SK-N-SH (cell line): ENCODE measurements around the gene AGBL2. TPM values are rescaled to one million over a fixed set of nuclear protein-coding genes. Genes with fewer than 3 reads are reported as not detected.

ENCODE experiments used
- CTCF ChIA-PET: fragments of 300-600, 350-600 bp; formaldehyde crosslinking; extraction: SDS; loops from one replicate; lab custom pipeline; 2021; lab: Yijun Ruan, JAX
- POLR2A ChIA-PET: fragments of 350-600 bp; sonication (Branson Sonifier 250); formaldehyde crosslinking; extraction: SDS; loops from one replicate; lab custom pipeline; 2020; ENCODE audit warnings: antibody characterized with exemption, inconsistent platforms; lab: Yijun Ruan, JAX
- DNase-seq: peaks from one replicate; pipeline ENCODE4 v3.0.0; 2012
- H2AFZ ChIP-seq: fragments of 200-600 bp; sonication (generic); 2 replicates; pipeline ENCODE4 v1.8.1; 2016; ENCODE audit warnings: antibody characterized with exemption, mild to moderate bottlenecking, low read depth
- H3F3A ChIP-seq: fragments of 200-600 bp; sonication (generic); replicated peaks from 2 replicates; pipeline ENCODE3; 2016; ENCODE audit warnings: antibody characterized with exemption, mild to moderate bottlenecking; ENCODE audit not compliant: insufficient read depth
- H3K27ac ChIP-seq, 2 experiments: fragments of 200-500 bp in 1 of 2; fragments of 200-600 bp in 1 of 2; sonication (Bioruptor generic) in 1 of 2; sonication (generic), shearing (Covaris generic) in 1 of 2; 2 replicates each; pipeline versions ENCODE4 v1.5.1 to v1.6.1; 2014 to 2016; ENCODE audit warnings: low read depth in 2 of 2, inconsistent platforms in 1 of 2, low read length in 1 of 2, mild to moderate bottlenecking in 1 of 2, mixed read lengths in 1 of 2
- H3K27me3 ChIP-seq: fragments of 200-600 bp; sonication (generic), shearing (Covaris generic); 2 replicates; pipeline ENCODE4 v1.6.1; 2016; ENCODE audit warnings: mixed run types; ENCODE audit not compliant: insufficient read depth
- H3K36me3 ChIP-seq, 2 experiments: fragments of 200-500 bp in 1 of 2; fragments of 200-600 bp in 1 of 2; sonication (Bioruptor generic) in 1 of 2; sonication (generic) in 1 of 2; replicated peaks in 1 of 2; 2 replicates each; pipeline versions ENCODE3 to v1.5.1; 2014 to 2016; ENCODE audit warnings: low read length in 1 of 2, mild to moderate bottlenecking in 1 of 2; ENCODE audit not compliant: insufficient read depth in 2 of 2, control insufficient read depth in 1 of 2
- H3K4me1 ChIP-seq, 2 experiments: fragments of 200-500 bp in 1 of 2; fragments of 200-600 bp in 1 of 2; sonication (Bioruptor generic) in 1 of 2; sonication (generic), shearing (Covaris generic) in 1 of 2; 2 replicates each; pipeline versions ENCODE4 v1.5.1 to v1.6.1; 2014 to 2016; ENCODE audit warnings: low read depth in 1 of 2, low read length in 1 of 2, mixed run types in 1 of 2; ENCODE audit not compliant: insufficient read depth in 2 of 2, control insufficient read depth in 1 of 2
- H3K4me2 ChIP-seq: fragments of 200-600 bp; sonication (generic), shearing (Covaris generic); 2 replicates; pipeline ENCODE4 v1.6.1; 2017; ENCODE audit warnings: mixed run types
- H3K4me3 ChIP-seq, 2 experiments: fragments of 200-500 bp in 1 of 2; fragments of 200-600 bp in 1 of 2; sonication (Bioruptor generic) in 1 of 2; sonication (generic), shearing (Covaris generic) in 1 of 2; 2 replicates each; pipeline versions ENCODE4 v1.5.1 to v1.8.1; 2014 to 2016; ENCODE audit warnings: low read depth in 2 of 2, inconsistent platforms in 1 of 2, low read length in 1 of 2, mild to moderate bottlenecking in 1 of 2, mixed read lengths in 1 of 2, moderate library complexity in 1 of 2
- H3K79me2 ChIP-seq: fragments of 200-600 bp; sonication (generic); 2 replicates; pipeline ENCODE4 v1.8.1; 2017; ENCODE audit warnings: mild to moderate bottlenecking; ENCODE audit not compliant: insufficient read depth
- H3K9ac ChIP-seq: fragments of 200-600 bp; sonication (generic); 2 replicates; pipeline ENCODE4 v1.6.1; 2017; ENCODE audit warnings: mixed run types
- H3K9me2 ChIP-seq: fragments of 200-600 bp; sonication (generic); 2 replicates; pipeline ENCODE4 v1.6.1; 2017; ENCODE audit warnings: mixed run types
- H3K9me3 ChIP-seq: fragments of 200-600 bp; sonication (generic); 2 replicates; pipeline ENCODE4 v1.6.1; 2017; ENCODE audit warnings: mixed run types, mild to moderate bottlenecking, moderate library complexity
- H4K20me1 ChIP-seq: fragments of 200-600 bp; sonication (generic); 2 replicates; pipeline ENCODE4 v1.6.1; 2017; ENCODE audit warnings: mild to moderate bottlenecking, mixed run types; ENCODE audit not compliant: insufficient read depth
- EP300 ChIP-seq, 2 experiments: IDR thresholded peaks; 2 replicates each; pipeline versions ENCODE4 v1.4.0 to v1.6.1; 2012; ENCODE audit warnings: borderline replicate concordance in 1 of 2, low read depth in 1 of 2, low read length in 1 of 2
- EZH2phosphoT487 ChIP-seq: fragments of 200-600 bp; sonication (generic); IDR thresholded peaks from 2 replicates; pipeline ENCODE4 v1.6.1; 2017; ENCODE audit warnings: low read depth, mixed run types, mild to moderate bottlenecking, antibody characterized with exemption, moderate library complexity, borderline replicate concordance
- FOXM1 ChIP-seq: IDR thresholded peaks from 2 replicates; pipeline ENCODE4 v1.4.0; 2012; ENCODE audit warnings: low read depth, mild to moderate bottlenecking
- GABPA ChIP-seq: IDR thresholded peaks from 2 replicates; pipeline ENCODE4 v1.4.0; 2012; ENCODE audit warnings: low read depth, mild to moderate bottlenecking
- GATA2 ChIP-seq: sonication (generic); formaldehyde crosslinking; IDR thresholded peaks from 2 replicates; pipeline ENCODE4 v1.5.0; 2020; ENCODE audit warnings: mild to moderate bottlenecking, missing genetic modification reagents
- JUND ChIP-seq: IDR thresholded peaks from 2 replicates; pipeline ENCODE4 v1.4.0; 2012
- MEF2A ChIP-seq: IDR thresholded peaks from 2 replicates; pipeline ENCODE4 v1.4.0; 2012; ENCODE audit warnings: low read depth, borderline replicate concordance
- MXI1 ChIP-seq: IDR thresholded peaks from 2 replicates; pipeline ENCODE4 v1.6.1; 2012; ENCODE audit warnings: mild to moderate bottlenecking, low read depth, low read length, improper control_type of control experiment
- NFIC ChIP-seq: IDR thresholded peaks from 2 replicates; pipeline ENCODE4 v1.4.0; 2012; ENCODE audit warnings: borderline replicate concordance
- POLR2AphosphoS5 ChIP-seq: IDR thresholded peaks from 2 replicates; pipeline ENCODE4 v1.6.1; 2012; ENCODE audit warnings: low read depth, low read length
- RAD21 ChIP-seq: IDR thresholded peaks from 2 replicates; pipeline ENCODE4 v1.6.1; 2012; ENCODE audit warnings: mild to moderate bottlenecking, low read length
- RCOR1 ChIP-seq: fragments of 150-350 bp; IDR thresholded peaks from 2 replicates; pipeline ENCODE4 v1.6.1; 2017; ENCODE audit warnings: antibody characterized with exemption, low read length
- SIN3A ChIP-seq: IDR thresholded peaks from 2 replicates; pipeline ENCODE4 v1.6.1; 2012; ENCODE audit warnings: low read depth, mild to moderate bottlenecking, low read length, moderate library complexity, borderline replicate concordance
- SMC3 ChIP-seq: IDR thresholded peaks from 2 replicates; pipeline ENCODE4 v1.6.1; 2012; ENCODE audit warnings: low read depth, low read length, improper control_type of control experiment
- WGBS: methylation state at CpG from one replicate; pipeline ENCODE4 v1.1.6; 2017; ENCODE audit warnings: low lambda C conversion rate; 5-methylcytosine and 5-hydroxymethylcytosine counted together
- polyA plus RNA-seq, 3 experiments: library from polyadenylated mRNA; depleted of rRNA; stranded (reverse); fragments of >200 nt; gene quantifications; 2 replicates each; pipeline ENCODE4 v1.2.3, GENCODE V29; 2012
- TF ChIP-seq, protein P1 (sequence below): fragments of 150-350 bp; IDR thresholded peaks from 2 replicates; pipeline ENCODE4 v1.6.1; 2016; ENCODE audit warnings: mild to moderate bottlenecking, low read depth, low read length
- TF ChIP-seq, protein P2 (sequence below): IDR thresholded peaks from 2 replicates; pipeline ENCODE4; 2012
- TF ChIP-seq, protein P3 (sequence below): fragments of 200-600 bp; sonication (generic); IDR thresholded peaks from 2 replicates; pipeline ENCODE4 v1.6.1; 2017; ENCODE audit warnings: antibody characterized with exemption, mild to moderate bottlenecking, moderate library complexity
- TF ChIP-seq, protein P4 (sequence below): IDR thresholded peaks from 2 replicates; pipeline ENCODE4 v1.4.0; 2012; ENCODE audit warnings: low read depth, borderline replicate concordance
- TF ChIP-seq, protein P5 (sequence below): IDR thresholded peaks from 2 replicates; pipeline ENCODE4 v1.4.0; 2012; ENCODE audit warnings: low read depth, borderline replicate concordance

Gene AGBL2
- polyA plus RNA-seq, 1 of the 3 experiments (the other 2 are of a cell fraction): 5.5 TPM

DNA sequence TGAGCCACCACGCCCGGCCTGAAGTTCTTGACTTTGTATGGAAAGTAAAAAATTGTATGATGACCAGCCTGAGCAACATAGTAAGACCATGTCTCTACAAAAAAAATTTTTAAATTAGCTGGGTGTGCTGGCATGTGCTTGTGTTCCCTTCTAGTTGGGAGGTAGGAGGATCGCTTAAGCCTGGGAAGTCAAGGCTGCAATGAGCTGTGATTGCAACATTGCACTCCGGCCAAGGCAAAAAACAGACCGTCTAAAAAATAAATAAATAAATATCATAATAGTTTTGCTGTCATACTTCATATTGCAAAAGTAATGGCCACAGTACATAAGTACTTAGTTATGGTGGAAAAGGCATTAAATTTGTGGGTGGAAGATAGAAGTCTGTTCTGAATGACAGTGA lies 3.4 kb downstream of the AGBL2 start:
- no peaks in the 10 kb centered on the region for H4K20me1 ChIP-seq
- H3K79me2 ChIP-seq: no peaks in the 10 kb centered on the region
- WGBS: 96% methylated on average over 5 of the region's 5 CpGs
- no peak for DNase-seq
- no peak overlapping the region for H3K27ac ChIP-seq
- no peak overlapping the region for H2AFZ ChIP-seq
- H3F3A ChIP-seq: peaks cover 15% of the 10 kb centered on the region
- H3K9me3 ChIP-seq: no peaks in the 10 kb centered on the region
- H3K4me1 ChIP-seq: peaks cover 3 to 5% of the 10 kb centered on the region in 2 experiments; a peak in 2 of 4 replicates
- H3K4me3 ChIP-seq: no peak overlapping the region
- peaks cover 7 to 8% of the 10 kb centered on the region in 2 experiments for H3K36me3 ChIP-seq
- H3K4me2 ChIP-seq: no peak overlapping the region
- CTCF ChIA-PET: no interaction called here
- no peaks in the 10 kb centered on the region for H3K9me2 ChIP-seq
- no peaks in the 10 kb centered on the region for H3K27me3 ChIP-seq
- TF ChIP-seq, protein P1, sequence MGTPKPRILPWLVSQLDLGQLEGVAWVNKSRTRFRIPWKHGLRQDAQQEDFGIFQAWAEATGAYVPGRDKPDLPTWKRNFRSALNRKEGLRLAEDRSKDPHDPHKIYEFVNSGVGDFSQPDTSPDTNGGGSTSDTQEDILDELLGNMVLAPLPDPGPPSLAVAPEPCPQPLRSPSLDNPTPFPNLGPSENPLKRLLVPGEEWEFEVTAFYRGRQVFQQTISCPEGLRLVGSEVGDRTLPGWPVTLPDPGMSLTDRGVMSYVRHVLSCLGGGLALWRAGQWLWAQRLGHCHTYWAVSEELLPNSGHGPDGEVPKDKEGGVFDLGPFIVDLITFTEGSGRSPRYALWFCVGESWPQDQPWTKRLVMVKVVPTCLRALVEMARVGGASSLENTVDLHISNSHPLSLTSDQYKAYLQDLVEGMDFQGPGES: no peak
- TF ChIP-seq JUND (no peak), GATA2 (CRISPR knock-in tag) (no peak), POLR2AphosphoS5 (no peak), RAD21 (no peak), NFIC (no peak), SIN3A (no peak), SMC3 (no peak), MEF2A (no peak), EP300 (IDR thresholded peaks at IDR 0.05; ENCODE audit: borderline replicate concordance in 1 of 2, low read depth in 1 of 2, low read length in 1 of 2) (no peak)
- TF ChIP-seq, protein P2, sequence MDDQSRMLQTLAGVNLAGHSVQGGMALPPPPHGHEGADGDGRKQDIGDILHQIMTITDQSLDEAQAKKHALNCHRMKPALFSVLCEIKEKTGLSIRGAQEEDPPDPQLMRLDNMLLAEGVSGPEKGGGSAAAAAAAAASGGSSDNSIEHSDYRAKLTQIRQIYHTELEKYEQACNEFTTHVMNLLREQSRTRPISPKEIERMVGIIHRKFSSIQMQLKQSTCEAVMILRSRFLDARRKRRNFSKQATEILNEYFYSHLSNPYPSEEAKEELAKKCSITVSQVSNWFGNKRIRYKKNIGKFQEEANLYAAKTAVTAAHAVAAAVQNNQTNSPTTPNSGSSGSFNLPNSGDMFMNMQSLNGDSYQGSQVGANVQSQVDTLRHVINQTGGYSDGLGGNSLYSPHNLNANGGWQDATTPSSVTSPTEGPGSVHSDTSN: no peak
- TF ChIP-seq, protein P3, sequence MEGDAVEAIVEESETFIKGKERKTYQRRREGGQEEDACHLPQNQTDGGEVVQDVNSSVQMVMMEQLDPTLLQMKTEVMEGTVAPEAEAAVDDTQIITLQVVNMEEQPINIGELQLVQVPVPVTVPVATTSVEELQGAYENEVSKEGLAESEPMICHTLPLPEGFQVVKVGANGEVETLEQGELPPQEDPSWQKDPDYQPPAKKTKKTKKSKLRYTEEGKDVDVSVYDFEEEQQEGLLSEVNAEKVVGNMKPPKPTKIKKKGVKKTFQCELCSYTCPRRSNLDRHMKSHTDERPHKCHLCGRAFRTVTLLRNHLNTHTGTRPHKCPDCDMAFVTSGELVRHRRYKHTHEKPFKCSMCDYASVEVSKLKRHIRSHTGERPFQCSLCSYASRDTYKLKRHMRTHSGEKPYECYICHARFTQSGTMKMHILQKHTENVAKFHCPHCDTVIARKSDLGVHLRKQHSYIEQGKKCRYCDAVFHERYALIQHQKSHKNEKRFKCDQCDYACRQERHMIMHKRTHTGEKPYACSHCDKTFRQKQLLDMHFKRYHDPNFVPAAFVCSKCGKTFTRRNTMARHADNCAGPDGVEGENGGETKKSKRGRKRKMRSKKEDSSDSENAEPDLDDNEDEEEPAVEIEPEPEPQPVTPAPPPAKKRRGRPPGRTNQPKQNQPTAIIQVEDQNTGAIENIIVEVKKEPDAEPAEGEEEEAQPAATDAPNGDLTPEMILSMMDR: no peak
- TF ChIP-seq, all 33 proteins: peak for 0
- POLR2A ChIA-PET: no interaction called here
- H3K9ac ChIP-seq: no peak overlapping the region

DNA sequence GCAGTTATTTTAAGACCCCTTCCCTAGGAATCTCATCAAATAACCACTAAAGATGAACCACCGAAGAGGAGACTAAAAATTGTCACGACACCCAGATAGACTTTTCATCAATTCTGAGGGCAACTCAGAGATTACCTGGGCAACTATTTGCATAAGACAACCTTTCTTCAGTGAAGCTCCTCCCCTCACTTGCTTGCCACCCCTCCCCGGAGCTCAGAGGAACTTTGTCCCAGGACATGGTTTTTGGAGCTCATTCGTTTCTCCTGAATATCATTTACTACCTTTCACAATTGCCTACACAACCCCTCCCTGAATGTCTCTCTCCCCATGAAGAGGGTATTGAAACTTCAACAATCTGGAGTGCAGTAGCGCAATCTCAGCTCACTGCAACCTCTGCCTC lies 3.9 kb downstream of the AGBL2 start:
- Histone ChIP-seq H3F3A (peaks cover 9% of the 10 kb centered on the region), H3K4me2 (no peak overlapping the region), H3K9ac (no peak overlapping the region), H3K4me1 (peaks cover 3 to 5% of the 10 kb centered on the region in 2 experiments; a peak in 2 of 4 replicates), H2AFZ (no peak overlapping the region), H3K36me3 (peaks cover 1 to 2% of the 10 kb centered on the region in 2 experiments), H3K27me3 (no peaks in the 10 kb centered on the region), H4K20me1 (no peaks in the 10 kb centered on the region), H3K9me3 (no peaks in the 10 kb centered on the region), H3K4me3 (no peak overlapping the region), H3K79me2 (no peaks in the 10 kb centered on the region), H3K27ac (no peak overlapping the region), H3K9me2 (no peaks in the 10 kb centered on the region)
- WGBS: 88% methylated on average over 5 of the region's 5 CpGs
- no peak for DNase-seq
- ChIA-PET CTCF (no interaction called here), POLR2A (no interaction called here)
- TF ChIP-seq MEF2A: no peak
- TF ChIP-seq GABPA: no peak
- TF ChIP-seq, protein P4, sequence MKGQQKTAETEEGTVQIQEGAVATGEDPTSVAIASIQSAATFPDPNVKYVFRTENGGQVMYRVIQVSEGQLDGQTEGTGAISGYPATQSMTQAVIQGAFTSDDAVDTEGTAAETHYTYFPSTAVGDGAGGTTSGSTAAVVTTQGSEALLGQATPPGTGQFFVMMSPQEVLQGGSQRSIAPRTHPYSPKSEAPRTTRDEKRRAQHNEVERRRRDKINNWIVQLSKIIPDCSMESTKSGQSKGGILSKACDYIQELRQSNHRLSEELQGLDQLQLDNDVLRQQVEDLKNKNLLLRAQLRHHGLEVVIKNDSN: no peak
- TF ChIP-seq, protein P5, sequence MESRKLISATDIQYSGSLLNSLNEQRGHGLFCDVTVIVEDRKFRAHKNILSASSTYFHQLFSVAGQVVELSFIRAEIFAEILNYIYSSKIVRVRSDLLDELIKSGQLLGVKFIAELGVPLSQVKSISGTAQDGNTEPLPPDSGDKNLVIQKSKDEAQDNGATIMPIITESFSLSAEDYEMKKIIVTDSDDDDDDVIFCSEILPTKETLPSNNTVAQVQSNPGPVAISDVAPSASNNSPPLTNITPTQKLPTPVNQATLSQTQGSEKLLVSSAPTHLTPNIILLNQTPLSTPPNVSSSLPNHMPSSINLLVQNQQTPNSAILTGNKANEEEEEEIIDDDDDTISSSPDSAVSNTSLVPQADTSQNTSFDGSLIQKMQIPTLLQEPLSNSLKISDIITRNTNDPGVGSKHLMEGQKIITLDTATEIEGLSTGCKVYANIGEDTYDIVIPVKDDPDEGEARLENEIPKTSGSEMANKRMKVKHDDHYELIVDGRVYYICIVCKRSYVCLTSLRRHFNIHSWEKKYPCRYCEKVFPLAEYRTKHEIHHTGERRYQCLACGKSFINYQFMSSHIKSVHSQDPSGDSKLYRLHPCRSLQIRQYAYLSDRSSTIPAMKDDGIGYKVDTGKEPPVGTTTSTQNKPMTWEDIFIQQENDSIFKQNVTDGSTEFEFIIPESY: no peak
- TF ChIP-seq, protein P3: no peak
- TF ChIP-seq FOXM1: no peak
- no peak for TF ChIP-seq EZH2phosphoT487
- TF ChIP-seq MXI1: no peak
- no peak for TF ChIP-seq RCOR1
